ENCODE measurements around the gene DIP2C. TPM values are rescaled to one million over a fixed set of nuclear protein-coding genes. Genes with fewer than 3 reads are reported as not detected.
"Not testable (repeated sequence)": the region's sequence is repeated elsewhere in the genome, so short reads cannot be mapped to it uniquely, and the experiment has no call there.

The DIP2C gene
- total RNA-seq, 8 experiments from 2014 or later: 1.9 to 26.3 (median 19.8) TPM

DNA sequence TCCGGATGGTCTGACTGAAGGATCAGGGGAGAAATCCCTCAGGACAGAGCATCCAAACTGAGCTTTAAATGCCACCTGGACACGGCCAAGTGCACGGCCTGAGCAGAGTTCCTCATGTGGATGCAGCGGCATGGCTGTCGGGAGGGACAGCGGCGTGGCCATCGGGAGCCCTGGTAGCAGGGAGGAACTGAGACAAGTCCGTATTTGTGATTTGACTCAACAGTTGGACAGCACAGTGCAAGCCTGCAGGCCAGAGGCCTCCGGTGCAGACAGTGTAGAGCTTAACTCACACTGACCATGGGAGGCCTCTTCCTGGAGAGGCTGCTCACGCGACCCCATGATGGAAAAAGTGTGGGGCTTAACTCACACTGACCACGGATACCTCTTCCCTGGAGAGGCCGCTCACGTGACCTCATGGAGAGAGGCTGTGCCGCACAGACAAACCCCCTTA lies 207.4 kb downstream of the DIP2C start:
- in situ Hi-C loops (cut with MboI; ENCODE audit: low pct_unique_long_range_greater_than_20kb in 2 of 9, low sequenced_read_pairs in 9 of 9, unreplicated experiment in 9 of 9): no loop called here
- H3K4me1 ChIP-seq (replicated peaks in 1 of 2): peaks cover 14 to 16% of the 10 kb centered on the region in 2 donors
- no peak overlapping the region for H3K27ac ChIP-seq
- H3K4me3 ChIP-seq: no peak overlapping the region
- ATAC-seq (replicated peaks in 6 of 8): no peak
- WGBS, 10 experiments: 53 to 100% (median 90%) methylated on average over 1 to 9 of the region's 16 CpGs; no CpG with 5 or more reads in 4 of the 10 experiments

DNA sequence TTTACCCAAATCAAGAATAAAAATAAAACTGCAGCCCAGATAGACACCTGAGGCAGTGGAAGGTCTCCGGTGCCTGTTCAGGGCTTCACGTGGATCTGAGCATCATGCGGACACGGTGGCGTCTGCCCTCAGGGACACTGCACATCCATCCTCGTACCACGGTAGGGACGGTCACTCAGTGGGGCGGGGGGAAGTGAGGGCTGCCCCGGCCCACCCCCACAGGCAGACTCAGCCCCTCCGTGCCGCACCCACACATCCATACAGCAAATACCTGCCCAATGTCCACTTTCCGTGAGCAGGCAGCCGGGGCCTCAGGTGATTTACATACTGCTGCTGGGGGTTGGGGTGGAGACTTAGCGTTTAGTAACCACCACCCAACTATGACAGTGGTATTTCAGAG lies 207.8 kb downstream of the DIP2C start:
- no peak overlapping the region for H3K4me3 ChIP-seq
- peaks cover 10 to 13% of the 10 kb centered on the region in 2 donors for H3K4me1 ChIP-seq (replicated peaks in 1 of 2)
- 85 to 100% (median 94%) methylated on average over 1 to 5 of the region's 15 CpGs; no CpG with 5 or more reads in 4 of the 10 experiments for WGBS, 10 experiments
- in situ Hi-C loops (cut with MboI; ENCODE audit: low pct_unique_long_range_greater_than_20kb in 2 of 9, low sequenced_read_pairs in 9 of 9, unreplicated experiment in 9 of 9): no loop called here
- ATAC-seq (replicated peaks in 6 of 8): peak in 5 of 8 experiments; percentile 39 to 60 (median 51)
- no peak overlapping the region for H3K27ac ChIP-seq

DNA sequence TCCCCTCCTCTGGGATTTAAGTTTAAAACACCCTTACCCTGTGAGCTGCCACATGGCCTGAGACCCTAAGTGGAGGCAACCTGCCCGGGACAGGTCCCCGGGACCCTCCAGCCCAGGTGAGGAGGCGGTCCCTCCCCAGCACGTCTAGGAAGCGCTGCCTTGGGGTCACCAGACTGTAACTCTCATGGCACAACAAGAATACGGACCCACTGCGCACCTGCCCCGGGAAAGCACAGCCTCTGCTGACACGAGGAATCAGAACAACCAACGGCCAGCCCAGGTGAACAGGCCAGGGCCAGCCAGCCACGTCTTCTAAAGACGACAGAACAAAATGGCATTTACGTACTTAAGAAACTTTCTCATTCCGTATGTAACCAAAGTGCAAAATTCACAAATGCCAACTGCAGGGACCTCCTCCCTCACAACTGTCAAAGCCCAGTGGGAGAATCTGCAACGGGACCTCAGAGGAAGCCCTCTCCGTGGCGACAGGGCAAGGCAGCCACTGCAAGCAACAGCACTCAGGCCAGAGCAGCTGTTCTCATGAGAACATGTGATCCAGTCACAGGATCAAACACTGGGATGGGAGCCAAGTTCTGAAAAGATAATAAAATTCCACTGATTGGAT lies 208.4 kb downstream of the DIP2C start:
- 63 to 91% (median 70%) methylated on average over 2 to 5 of the region's 17 CpGs; no CpG with 5 or more reads in 7 of the 10 experiments for WGBS, 10 experiments
- peaks cover 4 to 8% of the 10 kb centered on the region in 2 donors for H3K4me1 ChIP-seq (replicated peaks in 1 of 2)
- peak in 7 of 8 experiments; percentile 27 to 94 (median 83) for ATAC-seq (replicated peaks in 6 of 8)
- in situ Hi-C loops (cut with MboI; ENCODE audit: low pct_unique_long_range_greater_than_20kb in 2 of 9, low sequenced_read_pairs in 9 of 9, unreplicated experiment in 9 of 9): no loop called here
- H3K27ac ChIP-seq: no peak overlapping the region
- H3K4me3 ChIP-seq: no peak overlapping the region

DNA sequence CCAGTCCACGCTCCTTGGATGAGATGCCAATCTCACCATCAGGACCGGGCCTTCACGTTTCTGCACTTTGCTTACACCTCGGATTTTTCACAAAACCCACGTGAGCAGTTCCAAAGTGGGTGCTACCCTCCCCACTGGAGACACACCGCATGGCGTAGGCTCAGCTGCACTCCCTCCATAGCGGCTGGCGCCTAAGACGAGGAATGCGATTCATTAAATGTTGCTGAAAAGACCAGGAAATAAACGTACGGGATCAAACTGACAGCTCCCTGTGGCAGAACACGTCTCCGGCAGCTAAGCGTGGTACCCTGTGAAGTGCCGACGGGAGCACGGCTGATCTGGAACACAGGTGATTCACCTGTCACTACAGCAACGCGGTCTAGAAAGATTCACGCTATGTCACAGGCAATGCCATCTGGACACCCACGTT lies 209.0 kb downstream of the DIP2C start:
- H3K27ac ChIP-seq: no peak overlapping the region

DNA sequence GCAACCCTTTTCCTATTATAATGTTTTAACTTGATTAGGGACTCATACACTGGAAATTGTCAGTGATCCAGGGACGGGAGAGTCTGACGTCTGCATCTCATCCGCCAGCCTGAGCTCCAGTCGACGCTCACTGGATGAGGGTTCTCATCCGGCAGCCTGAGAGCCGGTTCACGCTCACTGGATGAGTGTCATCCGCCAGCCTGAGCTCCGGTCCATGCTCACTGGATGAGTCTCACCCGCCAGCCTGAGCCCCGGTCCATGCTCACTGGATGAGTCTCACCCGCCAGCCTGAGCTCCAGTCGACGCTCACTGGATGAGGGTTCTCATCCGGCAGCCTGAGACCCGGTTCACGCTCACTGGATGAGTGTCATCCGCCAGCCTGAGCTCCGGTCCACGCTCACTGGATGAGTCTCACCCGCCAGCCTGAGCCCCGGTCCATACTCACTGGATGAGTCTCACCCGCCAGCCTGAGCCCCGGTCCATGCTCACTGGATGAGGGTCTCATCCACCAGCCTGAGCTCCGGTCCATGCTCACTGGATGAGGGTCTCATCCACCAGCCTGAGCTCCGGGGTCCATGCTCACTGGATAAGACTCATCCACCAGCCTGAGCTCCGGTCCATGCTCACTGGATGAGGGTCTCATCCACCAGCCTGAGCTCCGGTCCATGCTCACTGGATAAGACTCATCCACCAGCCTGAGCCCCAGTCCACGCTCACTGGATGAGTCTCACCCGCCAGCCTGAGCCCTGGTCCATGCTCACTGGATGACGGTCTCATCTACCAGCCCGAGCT lies 209.6 kb downstream of the DIP2C start:
- H3K4me1 ChIP-seq (replicated peaks in 1 of 2); in situ Hi-C loops (cut with MboI; ENCODE audit: low pct_unique_long_range_greater_than_20kb in 2 of 9, low sequenced_read_pairs in 9 of 9, unreplicated experiment in 9 of 9); H3K27ac ChIP-seq; ATAC-seq (replicated peaks in 6 of 8); H3K4me3 ChIP-seq: not testable (repeated sequence)
- WGBS, 10 experiments: 80 to 100% (median 99%) methylated on average over 1 to 9 of the region's 33 CpGs; no CpG with 5 or more reads in 4 of the 10 experiments

More for the DNA sequence above, 209.0 kb downstream of the DIP2C start:
- no peak overlapping the region for H3K4me3 ChIP-seq
- WGBS, 10 experiments: 85 to 100% (median 100%) methylated on average over 1 to 12 of the region's 23 CpGs; no CpG with 5 or more reads in 5 of the 10 experiments
- peaks cover 2 to 8% of the 10 kb centered on the region in 2 donors for H3K4me1 ChIP-seq (replicated peaks in 1 of 2)
- no peak for ATAC-seq (replicated peaks in 6 of 8)
- in situ Hi-C loops (cut with MboI; ENCODE audit: low pct_unique_long_range_greater_than_20kb in 2 of 9, low sequenced_read_pairs in 9 of 9, unreplicated experiment in 9 of 9): no loop called here

DNA sequence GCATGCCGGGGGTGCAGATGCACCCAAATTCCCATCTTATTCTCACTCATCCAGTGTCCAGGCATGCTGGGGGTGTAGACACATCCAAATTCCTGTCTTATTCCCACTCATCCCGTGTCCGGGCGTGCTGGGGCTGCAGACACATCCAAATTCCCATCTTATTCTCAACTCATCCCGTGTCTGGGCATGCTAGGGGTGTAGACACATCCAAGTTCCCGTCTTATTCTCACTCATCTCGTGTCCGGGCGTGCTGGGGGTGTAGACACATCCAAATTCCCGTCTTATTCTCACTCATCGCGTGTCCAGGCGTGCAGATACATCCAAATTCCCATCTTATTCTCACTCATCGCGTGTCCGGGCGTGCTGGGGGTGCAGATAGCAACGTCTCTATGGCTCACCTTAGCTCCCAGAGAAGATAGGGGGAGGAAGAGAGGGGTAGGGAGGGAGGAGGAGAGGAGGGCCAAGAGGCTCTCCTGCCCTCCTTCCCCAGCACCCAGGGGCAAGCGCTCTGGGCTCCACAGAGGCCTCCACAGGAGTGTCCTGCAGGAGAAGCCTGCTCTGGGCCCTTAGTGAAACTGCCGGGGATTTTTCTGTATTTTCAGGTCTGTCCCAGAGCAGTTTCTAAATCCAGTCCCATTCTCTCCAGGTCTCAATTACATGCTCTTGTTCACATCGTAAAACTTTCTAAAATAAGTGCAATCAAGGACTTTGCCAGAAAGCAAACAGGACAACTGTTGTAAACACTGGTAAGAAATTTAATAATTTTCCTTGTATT lies 210.8 kb downstream of the DIP2C start:
- WGBS, 10 experiments: 20 to 100% (median 94%) methylated on average over 1 to 15 of the region's 21 CpGs; no CpG with 5 or more reads in 3 of the 10 experiments
- Histone ChIP-seq H3K4me3 (no peak overlapping the region), H3K27ac (no peak overlapping the region), H3K4me1 (replicated peaks in 1 of 2) (peaks cover 2 to 5% of the 10 kb centered on the region in 2 donors)
- in situ Hi-C loops (cut with MboI; ENCODE audit: low pct_unique_long_range_greater_than_20kb in 2 of 9, low sequenced_read_pairs in 9 of 9, unreplicated experiment in 9 of 9): no loop called here
- no peak for ATAC-seq (replicated peaks in 6 of 8)

DNA sequence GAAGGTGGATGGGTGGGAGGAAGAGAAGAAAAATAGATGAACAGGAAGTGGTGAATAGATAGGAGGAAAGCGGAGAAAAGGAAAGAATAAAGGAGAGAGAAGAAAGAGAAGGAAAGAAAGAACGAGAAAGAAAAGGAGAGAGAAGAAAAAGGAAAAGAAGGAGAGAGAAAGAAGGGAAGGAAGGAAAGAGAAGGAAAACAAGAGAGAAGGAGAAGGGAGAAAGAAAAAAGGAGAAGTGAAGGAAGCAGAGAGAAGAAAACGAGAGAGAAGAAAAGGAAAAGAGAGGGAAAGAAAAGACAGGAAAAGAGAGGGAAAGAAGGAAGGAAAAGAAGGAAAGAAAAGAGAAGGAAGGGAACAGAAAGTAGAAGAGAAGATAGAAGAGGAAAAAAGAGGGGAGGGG lies 211.8 kb downstream of the DIP2C start:
- in situ Hi-C loops (cut with MboI; ENCODE audit: low pct_unique_long_range_greater_than_20kb in 2 of 9, low sequenced_read_pairs in 9 of 9, unreplicated experiment in 9 of 9): no loop called here
- Histone ChIP-seq H3K27ac (no peak overlapping the region), H3K4me3 (no peak overlapping the region), H3K4me1 (replicated peaks in 1 of 2) (peaks cover 2 to 5% of the 10 kb centered on the region in 2 donors)
- ATAC-seq (replicated peaks in 6 of 8): no peak
- WGBS, 10 experiments: 58 to 100% (median 85%) methylated on average over 1 to 3 of the region's 3 CpGs; no CpG with 5 or more reads in 2 of the 10 experiments

DNA sequence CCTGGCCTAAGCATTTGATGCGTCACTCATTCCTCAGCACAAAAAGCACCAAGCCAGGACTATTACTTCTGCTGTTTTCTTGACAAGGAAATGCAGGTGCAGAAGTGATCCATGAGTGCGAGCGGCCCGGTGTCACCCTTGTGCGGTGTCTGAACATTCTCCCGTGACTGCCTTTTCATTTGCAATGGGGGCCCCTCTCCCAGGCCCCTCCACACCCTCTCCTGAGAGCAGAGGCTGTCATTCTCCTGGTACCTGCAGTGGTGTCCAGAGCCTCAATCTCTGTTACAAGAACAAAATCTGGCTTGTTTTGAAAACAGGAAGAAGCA lies 213.1 kb downstream of the DIP2C start:
- Histone ChIP-seq H3K4me3 (no peak overlapping the region), H3K4me1 (replicated peaks in 1 of 2) (peaks cover 2 to 5% of the 10 kb centered on the region in 2 donors), H3K27ac (peak overlapping the region in 1 of 2 donors; percentile 33)
- ATAC-seq (replicated peaks in 6 of 8): no peak
- in situ Hi-C loops (cut with MboI; ENCODE audit: low pct_unique_long_range_greater_than_20kb in 2 of 9, low sequenced_read_pairs in 9 of 9, unreplicated experiment in 9 of 9): no loop called here
- 70 to 100% (median 93%) methylated on average over 1 to 5 of the region's 6 CpGs; no CpG with 5 or more reads in 3 of the 10 experiments for WGBS, 10 experiments

DNA sequence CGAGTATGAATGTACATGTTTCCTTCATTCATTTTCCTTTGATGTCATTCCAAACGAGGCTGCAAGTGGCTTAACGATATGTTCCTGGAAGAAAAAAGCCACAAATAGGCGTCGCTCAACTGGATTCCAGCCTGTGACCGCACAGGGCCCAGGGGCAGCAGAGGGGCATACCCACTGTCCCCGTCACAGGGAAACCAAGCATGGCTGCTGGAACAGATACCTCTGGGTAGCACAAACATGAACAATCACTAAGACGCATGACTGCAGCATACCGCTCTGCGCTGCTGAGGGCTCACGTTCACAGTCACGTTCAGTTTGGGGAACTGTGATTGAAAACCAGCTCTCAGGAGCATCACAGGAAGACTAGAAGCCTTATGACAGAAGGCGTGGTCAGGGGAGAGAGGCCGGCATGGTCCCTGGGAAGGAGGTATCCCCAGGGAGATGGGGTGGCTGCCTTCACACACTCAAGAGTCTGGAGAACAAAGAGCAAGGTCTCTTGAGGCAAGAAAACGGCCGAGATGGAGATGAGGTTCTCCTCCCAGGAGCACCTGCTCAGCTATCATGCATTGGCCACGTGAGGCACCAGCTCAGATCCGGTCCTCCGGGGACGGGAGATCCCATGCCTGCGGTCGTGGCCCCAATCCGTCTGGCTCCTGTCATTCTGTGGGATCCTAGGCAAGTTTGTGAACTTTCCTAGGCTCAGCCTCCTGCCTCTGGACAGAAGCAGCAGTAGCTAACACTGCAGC lies 213.6 kb downstream of the DIP2C start:
- peak overlapping the region in 1 of 2 donors; percentile 46 for H3K27ac ChIP-seq
- H3K4me3 ChIP-seq: no peak overlapping the region
- 17 to 100% (median 82%) methylated on average over 1 to 13 of the region's 23 CpGs for WGBS, 10 experiments
- H3K4me1 ChIP-seq (replicated peaks in 1 of 2): peaks cover 0 to 1% of the 10 kb centered on the region in 2 donors
- peak in 4 of 8 experiments; percentile 45 to 84 (median 77) for ATAC-seq (replicated peaks in 6 of 8)
- in situ Hi-C loops (cut with MboI; ENCODE audit: low pct_unique_long_range_greater_than_20kb in 2 of 9, low sequenced_read_pairs in 9 of 9, unreplicated experiment in 9 of 9): no loop called here

DNA sequence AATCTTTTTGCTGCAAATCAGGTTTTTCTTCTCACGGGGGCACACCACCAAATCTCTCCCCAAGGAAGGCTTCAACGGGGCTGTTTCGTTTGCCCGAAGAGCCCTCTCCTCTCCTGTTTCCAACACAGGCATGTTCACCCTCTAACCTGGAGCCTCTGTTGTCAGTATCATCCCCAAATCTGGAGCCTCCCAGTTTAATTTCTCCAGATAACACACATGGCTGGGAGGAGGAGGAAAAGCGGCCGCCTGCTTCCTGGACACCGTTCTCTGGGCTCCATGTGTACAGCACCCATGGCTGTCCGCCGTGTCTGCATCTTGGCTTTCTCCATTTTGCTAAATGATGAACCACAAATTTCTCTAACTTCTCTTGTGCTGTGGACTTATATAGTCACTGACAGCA lies 214.5 kb downstream of the DIP2C start:
- no peak for ATAC-seq (replicated peaks in 6 of 8)
- 83 to 100% (median 98%) methylated on average over 1 to 9 of the region's 9 CpGs; no CpG with 5 or more reads in 2 of the 10 experiments for WGBS, 10 experiments
- in situ Hi-C loops (cut with MboI; ENCODE audit: low pct_unique_long_range_greater_than_20kb in 2 of 9, low sequenced_read_pairs in 9 of 9, unreplicated experiment in 9 of 9): no loop called here
- H3K4me1 ChIP-seq (replicated peaks in 1 of 2): no peaks in the 10 kb centered on the region
- H3K27ac ChIP-seq: no peak overlapping the region
- H3K4me3 ChIP-seq: no peak overlapping the region

DNA sequence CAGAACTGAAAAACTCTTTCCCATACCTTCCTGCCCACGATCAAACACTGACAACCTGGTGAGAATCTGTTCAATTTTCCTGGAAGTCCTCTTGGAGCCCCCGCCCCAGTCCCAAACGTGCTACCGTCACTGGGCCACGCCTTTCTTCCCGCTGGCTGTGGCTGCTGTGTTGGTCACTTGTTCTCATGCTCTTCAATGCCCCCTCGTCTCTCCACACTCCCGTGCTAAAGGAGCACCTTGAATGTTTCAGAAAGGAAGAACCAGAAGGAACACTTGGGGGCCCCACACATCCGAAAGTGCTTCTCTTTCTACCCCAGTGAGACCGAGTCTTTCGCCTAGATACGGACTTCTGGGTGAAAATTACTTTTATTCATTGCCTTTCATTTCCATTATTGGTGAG lies 215.1 kb downstream of the DIP2C start:
- no peak for ATAC-seq (replicated peaks in 6 of 8)
- Histone ChIP-seq H3K4me3 (no peak overlapping the region), H3K4me1 (replicated peaks in 1 of 2) (no peaks in the 10 kb centered on the region), H3K27ac (no peak overlapping the region)
- 86 to 100% (median 95%) methylated on average over 1 to 9 of the region's 12 CpGs; no CpG with 5 or more reads in 1 of the 10 experiments for WGBS, 10 experiments
- in situ Hi-C loops (cut with MboI; ENCODE audit: low pct_unique_long_range_greater_than_20kb in 2 of 9, low sequenced_read_pairs in 9 of 9, unreplicated experiment in 9 of 9): no loop called here

DNA sequence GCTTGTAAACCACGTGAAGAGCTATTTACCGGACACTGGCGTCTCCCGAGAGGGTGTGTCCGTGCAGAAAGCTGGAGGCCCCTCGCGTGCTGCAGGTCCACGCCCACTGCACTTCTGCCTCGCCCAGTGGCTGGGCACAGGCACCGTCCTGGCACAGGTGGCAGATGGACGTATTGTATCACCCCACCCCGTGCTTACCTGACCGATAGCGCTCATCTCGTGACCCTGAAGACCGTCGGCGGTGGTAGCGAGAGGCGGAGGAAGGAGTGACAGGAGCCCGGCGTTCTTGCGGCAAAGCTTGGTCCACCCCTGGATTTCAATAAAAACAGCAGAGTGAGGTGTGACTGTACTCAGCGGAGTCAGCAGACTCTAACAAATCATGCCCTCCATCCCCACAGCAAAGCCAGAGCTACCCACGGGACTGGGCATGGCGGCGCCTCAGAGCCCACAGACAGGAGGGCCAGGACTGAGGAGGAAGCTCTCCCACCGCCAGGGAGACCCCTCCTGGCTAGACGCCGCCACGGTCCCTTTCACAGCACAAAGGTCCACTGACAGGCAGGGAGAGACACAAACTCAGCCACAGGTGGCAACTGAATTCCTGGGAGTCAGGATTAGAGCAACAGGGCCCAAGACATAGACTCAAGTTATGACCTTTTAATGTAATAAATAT lies 217.1 kb downstream of the DIP2C start:
- Histone ChIP-seq H3K4me3 (no peak overlapping the region), H3K4me1 (replicated peaks in 1 of 2) (no peaks in the 10 kb centered on the region), H3K27ac (no peak overlapping the region)
- ATAC-seq (replicated peaks in 6 of 8): no peak
- in situ Hi-C loops (cut with MboI; ENCODE audit: low pct_unique_long_range_greater_than_20kb in 2 of 9, low sequenced_read_pairs in 9 of 9, unreplicated experiment in 9 of 9): no loop called here
- 50 to 95% (median 80%) methylated on average over 2 to 20 of the region's 31 CpGs for WGBS, 10 experiments

Data from motor neuron (in vitro differentiated cells).